CD4-positive, alpha-beta T cell treated with Interleukin-17A for 1 hour (primary cell): ENCODE results near the gene CTSW.

Experiments used
- DNase-seq: peaks from one replicate; pipeline ENCODE4 v3.0.0-alpha.2; 2020

Gene CTSW

DNA sequence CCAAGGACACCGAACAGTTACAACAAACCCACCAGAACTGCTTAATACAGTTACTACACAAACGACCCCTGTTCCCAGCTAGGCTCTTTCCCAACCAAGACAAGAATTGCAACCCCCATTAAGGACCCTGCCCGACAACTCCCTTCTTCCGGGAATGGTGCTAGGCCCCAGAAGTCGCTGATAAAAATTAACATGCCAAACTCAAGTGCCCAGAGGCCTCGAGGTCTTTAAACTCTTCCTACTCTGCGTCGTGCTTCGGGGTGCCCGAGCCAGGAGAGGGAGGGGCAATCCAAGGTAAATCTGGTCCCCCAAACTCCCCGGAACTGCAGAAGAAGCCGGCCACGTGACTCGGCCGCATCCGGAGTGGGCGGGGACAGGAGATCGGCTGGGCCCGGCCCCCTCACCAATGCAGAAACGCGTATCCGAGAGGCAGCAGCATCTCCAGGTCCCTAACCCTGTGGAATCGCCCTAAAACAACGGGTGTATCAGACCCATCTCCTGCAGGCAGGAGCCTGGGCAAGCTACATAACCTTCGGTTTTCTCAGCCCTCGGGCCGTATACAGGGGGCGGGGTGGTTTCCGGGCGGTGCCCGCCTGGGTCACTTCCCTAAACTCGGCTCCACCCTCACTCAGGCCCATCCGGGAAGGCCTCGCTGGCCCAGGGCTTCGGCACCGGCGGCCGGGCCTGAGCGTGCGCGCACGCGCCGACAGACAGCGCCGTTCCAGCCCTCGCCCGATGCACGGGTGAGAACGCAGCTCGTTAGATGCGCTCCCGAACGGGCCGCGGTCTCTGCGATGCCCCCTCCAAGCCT lies 22.7 kb upstream of the CTSW start:
- peak; percentile 86 for DNase-seq

DNA sequence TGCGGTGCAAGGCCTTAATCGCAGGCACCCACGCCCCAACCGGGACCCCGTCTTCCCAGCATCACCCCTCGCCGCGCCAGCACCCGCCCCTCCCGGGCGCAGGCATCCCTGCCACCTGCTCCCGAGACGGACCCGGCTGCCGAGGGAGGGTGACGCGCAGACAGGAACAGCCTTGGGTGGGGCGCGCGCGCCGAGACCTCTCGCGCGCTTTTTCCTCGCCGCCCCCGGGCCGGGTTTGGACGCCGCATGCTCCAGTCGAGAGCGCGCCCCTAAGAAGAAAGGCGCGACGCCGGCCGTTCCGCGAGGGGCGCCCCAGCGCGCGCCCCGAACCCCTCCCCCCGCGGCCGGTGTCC lies 22.2 kb upstream of the CTSW start:
- DNase-seq = peak; percentile 60

DNA sequence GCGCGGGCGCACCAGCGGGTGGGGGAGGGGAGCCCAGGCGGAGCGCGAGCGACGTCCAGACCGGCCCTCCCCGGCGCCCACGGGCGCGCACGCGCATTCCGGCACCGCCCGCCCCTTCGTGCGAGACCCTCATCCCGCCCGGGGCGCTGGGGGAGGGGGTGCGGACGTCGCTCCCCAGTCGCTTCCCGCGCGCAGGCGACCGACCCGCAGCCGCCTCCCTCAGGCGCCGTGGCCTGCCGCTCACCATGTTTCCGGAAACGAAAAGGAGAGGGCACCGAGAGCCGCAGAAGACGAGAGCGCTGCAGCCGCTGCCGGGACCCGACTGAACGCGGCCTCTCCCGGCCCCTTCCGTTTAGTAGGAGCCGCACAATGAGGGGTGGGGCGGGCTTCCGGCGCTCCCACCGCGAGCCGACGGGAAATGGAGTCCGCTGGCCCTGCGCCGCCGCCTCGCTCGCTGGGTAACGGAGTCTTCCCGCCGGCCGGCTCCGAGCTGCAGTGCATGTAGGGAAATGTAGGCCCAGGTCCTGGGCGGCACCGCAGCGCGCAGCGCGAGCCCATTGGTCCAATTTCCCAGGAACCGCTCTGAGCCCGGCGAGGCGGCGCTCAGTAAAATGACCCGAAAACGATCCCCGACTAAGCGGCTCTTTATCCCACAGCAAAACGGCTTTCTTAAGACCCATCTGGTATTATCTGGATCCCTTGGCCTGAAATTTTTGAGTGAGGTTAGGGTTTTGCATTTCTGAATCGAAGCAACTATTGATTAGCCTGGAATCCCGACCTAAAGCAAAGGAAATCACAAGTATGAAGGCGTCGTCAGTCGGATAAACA lies 21.6 kb upstream of the CTSW start, which contains the start of gene CFL1:
TSS of gene CFL1 (minus strand) at position 328 of the 828 bp plus-strand sequence. CDS start at position 247, 81 bp downstream.
- DNase-seq = peak; percentile 98

GRCh38 chr11:65858681-65859087 lies 21.0 kb upstream of the CTSW start:
- no peak for DNase-seq

DNA sequence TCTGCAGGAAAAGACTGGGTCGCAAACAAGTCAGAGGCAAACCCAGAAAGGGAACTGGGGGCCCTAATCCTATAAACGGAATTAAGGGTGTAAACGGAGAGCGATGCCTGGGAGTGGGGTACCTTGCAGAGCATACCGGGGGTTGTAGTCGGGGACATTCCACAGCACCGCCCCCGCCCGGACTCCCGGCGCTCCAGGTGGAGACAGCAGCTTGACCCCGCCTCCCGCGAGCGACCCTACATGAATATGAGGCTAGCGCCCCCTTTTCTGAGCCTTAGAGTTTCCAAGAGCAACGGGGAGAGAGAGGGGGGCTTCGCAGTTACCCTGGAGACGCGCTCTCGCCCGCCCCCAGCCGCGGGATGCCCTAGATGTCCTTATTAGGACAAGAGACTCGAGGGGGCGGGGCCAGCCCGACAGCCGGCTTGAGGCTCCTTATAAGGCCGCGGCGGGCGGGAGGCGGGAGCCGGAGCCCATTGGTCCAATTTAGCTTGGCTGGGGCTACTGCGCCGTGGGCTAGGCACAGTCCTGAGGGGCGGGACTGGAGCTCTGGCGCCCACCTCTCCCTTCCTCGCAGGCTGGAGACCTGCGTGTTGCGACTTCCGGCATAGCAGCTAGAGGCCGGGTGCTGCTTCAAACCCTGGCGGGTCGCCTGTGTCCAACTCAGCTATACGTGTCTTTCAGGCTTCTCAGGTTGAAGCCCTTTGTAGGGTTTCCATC lies 20.4 kb upstream of the CTSW start:
- DNase-seq = peak; percentile 97

DNA sequence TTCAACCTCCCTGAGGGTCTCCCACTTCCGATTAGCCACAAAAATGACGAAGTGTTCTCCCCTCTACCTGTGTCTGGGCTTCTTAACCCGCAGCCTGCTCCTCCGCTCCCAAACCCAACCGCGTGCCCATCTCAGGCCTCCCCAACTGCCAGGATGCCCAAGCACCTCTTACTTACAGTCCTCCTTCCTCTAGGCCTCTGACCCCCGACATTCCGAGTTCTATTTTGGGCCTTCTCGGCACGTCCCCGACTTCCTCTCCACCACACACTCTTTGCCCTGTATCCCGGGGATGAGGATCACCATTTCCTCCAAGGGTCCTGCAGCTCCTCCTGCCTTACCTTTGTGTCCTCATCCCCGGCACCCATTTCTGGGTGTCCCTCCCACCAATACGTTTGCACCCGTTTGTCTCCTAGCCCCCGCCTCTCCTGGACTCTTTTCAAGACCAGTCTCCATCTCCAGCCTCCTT lies 19.8 kb upstream of the CTSW start:
- no peak for DNase-seq

- peak; percentile 96 for DNase-seq
Observed at GRCh38 chr11:65860278-65861164, 19.1 kb upstream of the CTSW start, which contains the start of gene MUS81. Gene MUS81 (plus strand): TSS chr11:65860433. CDS start chr11:65860754, 321 bp downstream.

- no peak for DNase-seq
Observed at GRCh38 chr11:65861165-65861505, 18.5 kb upstream of the CTSW start.

- no peak for DNase-seq
Observed at GRCh38 chr11:65861533-65862183, 18.0 kb upstream of the CTSW start.

DNA sequence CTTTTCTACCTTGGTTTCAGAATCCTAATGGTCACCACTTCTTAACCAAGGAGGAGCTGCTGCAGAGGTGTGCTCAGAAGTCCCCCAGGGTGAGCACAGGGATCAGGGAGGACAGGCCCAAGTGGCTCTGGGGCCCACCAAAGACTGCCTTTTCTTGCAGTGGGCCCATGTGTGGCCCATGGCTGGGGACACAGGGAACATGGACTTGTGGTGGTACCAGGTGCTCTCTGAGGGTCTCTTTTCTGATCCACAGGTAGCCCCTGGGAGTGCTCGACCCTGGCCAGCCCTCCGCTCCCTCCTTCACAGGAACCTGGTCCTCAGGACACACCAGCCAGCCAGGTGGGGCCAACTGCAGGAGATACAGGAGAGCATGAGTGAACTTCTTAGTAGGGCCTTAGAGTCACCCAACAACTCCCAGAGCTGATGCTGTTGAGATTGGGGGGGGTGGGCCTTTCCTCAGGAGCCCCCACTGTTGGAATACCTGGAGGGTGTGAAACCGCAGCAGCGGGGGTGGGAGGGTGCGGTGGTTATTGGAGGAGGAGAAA lies 17.4 kb upstream of the CTSW start:
- no peak for DNase-seq

DNA sequence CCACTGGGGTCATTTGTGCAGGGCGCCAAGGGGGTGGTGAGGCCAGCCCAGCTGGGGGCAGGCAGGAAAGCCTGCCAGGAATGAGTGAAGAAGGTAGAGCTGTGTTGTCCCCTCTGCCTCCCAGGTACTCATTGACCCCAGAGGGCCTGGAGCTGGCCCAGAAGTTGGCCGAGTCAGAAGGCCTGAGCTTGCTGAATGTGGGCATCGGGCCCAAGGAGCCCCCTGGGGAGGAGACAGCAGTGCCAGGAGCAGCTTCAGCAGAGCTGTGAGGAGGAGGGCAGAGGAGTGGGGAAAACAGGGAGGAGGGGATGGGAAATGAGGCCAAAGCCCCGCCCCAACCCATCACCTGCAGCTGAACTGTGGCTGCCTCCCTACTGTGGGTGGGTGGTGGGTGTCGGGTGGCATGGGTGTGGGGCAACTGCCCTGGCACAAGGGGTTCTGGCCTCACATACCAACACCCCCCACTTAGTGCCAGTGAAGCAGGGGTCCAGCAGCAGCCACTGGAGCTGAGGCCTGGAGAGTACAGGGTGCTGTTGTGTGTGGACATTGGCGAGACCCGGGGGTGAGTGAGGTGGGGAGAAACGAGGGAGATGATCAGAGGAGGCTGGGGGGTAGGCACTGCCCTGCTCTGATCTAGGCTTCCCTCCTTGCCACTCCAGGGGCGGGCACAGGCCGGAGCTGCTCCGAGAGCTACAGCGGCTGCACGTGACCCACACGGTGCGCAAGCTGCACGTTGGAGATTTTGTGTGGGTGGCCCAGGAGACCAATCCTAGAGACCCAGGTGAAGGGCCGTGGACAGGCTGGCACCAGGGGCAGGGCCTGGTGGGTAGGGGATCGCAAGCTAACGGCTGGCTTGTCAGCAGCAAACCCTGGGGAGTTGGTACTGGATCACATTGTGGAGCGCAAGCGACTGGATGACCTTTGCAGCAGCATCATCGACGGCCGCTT lies 16.4 kb upstream of the CTSW start:
- no peak for DNase-seq

DNA sequence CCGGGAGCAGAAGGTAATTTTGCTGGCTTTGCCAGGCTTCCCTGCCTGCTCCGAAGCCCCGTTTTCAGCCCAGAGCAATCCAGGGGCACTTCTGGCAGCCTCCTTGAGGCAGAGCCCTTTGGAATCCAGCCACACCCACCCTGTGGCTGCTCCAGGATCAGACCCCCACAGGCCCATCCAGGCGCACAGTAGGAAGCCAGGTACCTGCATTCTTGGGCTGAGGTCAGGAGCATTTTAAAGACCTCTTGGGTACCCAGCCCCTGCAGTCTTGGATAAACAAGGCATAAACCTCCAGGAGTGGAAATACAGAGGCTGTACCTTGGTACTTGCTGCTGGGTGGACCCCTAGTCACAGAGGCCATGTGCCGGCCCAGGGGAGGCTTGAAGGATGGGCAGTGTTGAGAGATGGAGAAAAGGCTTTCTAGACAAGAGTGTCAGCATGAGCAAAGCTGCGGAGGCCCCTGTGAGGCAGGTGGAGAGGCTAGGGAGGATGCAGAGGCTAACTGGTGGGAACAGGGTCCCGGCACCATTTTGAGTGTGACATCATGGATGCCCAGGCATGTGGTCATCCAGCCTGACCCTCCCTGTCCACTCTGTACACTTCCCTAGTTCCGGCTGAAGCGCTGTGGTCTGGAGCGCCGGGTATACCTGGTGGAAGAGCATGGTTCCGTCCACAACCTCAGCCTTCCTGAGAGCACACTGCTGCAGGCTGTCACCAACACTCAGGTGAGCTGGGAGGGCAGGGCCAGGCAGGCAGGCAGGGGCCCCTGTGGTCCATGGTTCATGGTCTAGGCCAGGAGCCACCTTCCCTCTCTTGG lies 15.5 kb upstream of the CTSW start:
- no peak for DNase-seq

- DNase-seq = no peak
Observed at GRCh38 chr11:65864706-65865471, 14.7 kb upstream of the CTSW start.

DNA sequence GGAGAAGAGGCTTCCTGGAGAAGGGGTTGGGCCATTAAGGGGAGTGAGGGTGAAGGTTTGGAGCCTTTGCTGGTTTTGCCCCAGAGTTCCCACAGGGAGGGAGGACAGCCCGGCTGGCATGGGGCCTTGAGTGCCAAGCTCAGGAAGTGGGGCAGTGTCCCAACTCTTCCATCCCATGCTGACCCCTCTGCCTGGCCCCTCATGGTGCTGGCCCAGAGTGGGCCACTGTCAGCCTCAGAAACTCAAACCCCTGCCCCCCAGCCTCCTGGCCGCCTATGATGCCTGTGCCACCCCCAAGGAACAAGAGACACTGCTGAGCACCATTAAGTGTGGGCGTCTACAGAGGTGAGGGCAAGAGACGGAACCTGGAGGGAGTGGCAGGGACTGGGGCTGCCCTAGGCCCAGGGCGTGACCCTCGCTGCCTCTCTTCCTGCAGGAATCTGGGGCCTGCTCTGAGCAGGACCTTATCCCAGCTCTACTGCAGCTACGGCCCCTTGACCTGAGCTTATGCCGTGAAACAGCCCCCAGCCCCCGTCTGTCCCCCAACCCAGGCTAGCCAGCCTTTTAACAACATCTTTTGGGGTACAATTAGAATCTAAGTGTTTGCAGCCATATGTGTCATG lies 14.0 kb upstream of the CTSW start:
- no peak for DNase-seq

DNA sequence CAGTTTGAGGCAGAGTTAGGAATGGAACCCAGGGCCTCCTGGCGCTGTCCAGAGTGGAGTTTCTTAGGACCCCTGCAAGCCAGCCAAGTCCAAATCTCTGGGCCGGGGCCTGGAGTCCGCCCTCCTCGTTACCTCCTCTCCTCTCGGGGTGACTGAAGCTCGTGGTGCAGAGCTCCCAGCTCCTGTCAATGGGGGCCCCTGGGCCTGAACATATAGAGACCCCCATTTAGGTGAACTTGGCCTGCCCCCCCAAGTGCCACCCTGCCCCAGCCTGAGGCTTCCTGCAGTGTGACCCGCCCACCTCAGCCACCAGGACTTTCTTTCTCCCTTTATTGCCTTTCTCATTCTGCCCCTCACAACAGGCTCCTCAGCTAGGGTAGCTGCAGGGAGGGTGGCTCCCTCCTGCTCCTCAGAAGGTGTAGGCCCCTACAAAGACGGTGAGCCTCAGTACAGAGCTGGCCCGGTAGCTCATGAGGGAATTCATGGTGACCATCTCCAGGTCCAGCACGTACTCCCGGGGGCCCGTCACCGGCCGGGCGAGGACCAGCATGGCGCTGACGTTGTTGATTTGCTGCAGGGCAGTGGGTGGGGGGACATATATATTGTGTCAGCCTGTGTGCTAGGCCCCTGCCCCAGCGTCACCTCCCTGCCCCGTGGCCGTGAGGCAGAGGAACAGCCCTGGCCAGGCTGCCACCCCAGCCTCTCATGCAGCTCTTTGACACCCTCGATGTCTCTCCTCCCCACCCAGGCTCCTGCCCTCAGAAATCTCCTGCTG lies 12.9 kb upstream of the CTSW start:
- DNase-seq = no peak

DNA sequence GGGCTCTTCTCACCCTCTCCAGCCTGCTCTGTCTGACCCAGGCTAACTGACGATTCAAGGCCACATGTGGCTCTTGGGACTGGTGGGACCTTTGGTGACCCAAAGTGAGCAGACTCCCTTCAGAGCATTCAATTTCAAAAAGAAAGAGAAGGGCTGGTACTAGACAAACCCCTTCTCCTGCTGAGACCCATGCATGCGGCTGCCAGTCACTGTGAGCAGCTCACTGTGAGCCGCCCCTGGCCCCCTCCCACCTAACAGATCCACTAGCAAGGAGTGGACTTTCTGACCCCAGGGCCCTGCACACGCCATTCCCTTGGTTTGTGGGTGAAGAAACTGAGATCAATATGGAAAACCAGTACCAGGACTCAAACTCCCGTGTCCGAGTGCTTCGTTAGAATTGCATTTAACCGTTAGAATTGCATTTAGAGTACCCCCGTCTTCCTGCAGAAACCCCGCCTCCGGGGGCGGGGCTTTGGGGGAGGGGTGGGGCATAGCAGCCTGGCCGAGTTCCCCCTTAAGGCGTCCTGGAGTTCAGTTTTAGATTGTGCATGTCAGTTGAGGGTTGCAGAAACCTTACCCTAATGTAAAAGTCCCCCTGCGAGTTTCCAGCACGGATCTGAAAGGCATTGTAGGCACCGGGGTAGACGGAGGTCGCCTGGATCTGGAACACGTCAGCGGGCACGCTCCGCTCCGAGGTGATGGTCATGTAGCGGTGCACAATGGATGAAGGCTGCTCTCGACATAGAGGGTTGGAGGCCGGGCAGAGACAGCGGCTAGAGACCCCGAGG lies 12.2 kb upstream of the CTSW start:
- DNase-seq = no peak
